Right forelimb (tissue), 1 donor: Measurements from ENCODE around the gene PCDH15.

Experiments used
- DNase-seq: peaks from one replicate; pipeline ENCODE4 v3.0.0-alpha.2; 2018

The PCDH15 gene

DNA sequence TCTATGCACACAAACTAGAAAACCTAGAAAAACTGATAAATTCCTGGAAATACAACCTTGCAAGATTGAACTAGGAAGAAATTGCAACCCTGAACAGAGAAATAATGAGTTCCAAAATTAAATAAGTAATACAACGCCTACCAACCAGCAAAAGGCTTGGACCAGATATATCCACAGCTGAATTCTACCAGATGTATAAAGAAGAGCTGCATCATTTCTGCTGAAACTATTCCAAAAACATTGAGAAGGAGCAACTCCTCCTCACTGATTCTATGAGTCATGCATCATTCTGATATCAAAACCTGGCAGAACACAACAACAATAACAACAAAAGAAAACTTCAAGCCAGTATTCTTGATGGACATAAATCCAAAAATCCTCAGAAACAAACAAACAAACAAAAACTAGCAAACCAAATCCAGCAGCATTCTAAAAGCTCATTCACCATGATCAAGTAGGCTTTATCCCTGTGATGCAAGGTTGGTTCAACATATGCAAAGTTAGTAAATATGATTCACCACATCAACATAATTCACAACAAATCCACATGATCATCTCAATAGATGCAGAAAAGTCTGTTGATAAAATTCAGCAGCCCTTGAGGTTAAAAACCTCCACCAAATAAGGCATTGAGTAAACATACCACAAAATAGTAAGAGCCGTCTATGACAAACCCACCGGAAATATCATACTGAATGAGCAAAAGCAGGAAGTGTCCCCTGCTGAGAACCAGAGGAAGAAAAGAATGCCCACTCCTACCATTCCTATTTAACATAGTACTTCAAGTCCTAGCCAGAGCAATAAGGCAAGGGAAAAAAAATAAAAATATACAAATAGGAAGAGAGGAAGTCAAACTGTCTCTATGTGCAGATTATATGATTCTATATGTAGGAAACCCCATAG is 98.2 kb downstream of the PCDH15 start:
- DNase-seq, result no peak

- DNase-seq, result no peak
Measured at GRCh38 chr10:54691331-54691730, 109.7 kb downstream of the PCDH15 start.

GRCh38 chr10:54682554-54682953 is 118.5 kb downstream of the PCDH15 start:
- no peak for DNase-seq

DNA sequence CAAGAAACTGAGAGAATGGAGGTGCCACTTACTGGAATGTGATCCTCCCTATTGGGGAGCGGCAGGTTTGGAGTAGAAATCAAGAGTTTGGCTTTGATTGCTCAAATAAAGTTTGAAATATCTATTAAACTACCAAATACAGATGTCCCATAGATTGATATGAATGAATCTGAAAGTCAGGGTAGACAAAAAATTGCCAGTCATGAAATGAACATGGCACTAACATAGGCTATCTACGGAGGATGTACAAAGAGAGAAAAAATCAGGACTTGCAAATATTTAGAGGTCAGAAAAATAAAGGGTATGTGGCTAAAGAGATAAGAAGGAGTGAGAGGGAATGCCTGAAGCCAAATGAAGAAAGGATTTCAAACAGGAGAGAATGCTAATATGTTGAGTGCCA is 119.9 kb downstream of the PCDH15 start:
- DNase-seq, result no peak

DNA sequence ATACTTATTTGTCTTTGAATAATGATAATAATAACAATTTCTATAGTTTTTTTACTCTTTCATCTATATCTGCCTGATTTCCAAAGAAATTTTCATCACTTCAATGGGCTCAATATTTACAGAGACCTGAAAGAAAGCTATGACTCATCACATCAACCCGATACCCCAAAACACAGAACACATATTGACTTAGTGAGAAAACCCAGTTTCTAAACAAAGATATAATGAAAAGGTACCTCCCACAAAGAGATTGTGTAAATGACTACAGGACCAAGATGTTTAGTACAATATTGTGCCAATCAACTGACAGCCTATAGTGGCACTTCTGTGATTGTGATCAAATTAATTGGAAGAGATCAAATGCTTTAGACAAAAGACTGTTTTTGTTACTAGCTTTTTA is 133.9 kb downstream of the PCDH15 start:
- DNase-seq, result no peak

- DNase-seq, result no peak
Measured at GRCh38 chr10:54666192-54666591, 134.8 kb downstream of the PCDH15 start.

GRCh38 chr10:54665095-54665494 is 135.9 kb downstream of the PCDH15 start:
- DNase-seq, result no peak

GRCh38 chr10:54660397-54660796 is 140.6 kb downstream of the PCDH15 start:
- no peak for DNase-seq

DNA sequence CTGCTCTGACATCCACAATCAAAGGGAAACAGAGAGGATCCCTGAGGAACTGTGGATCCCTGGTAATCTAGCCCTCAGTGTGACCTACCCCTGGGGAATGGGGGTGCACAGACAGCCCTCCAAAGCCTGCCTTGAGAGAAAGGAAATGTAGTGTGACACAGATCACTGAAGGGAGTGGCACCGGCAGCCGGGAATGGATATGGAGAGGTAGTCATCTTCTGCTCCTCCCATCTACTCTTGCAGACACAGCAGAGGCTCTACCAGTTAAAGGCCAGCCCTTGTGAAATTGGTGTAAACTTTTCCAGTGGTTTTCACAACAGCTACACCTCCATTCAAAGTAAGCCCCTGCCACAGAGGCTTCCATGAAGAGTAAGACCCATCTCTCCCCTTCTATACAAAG is 144.4 kb downstream of the PCDH15 start:
- no peak for DNase-seq

DNA sequence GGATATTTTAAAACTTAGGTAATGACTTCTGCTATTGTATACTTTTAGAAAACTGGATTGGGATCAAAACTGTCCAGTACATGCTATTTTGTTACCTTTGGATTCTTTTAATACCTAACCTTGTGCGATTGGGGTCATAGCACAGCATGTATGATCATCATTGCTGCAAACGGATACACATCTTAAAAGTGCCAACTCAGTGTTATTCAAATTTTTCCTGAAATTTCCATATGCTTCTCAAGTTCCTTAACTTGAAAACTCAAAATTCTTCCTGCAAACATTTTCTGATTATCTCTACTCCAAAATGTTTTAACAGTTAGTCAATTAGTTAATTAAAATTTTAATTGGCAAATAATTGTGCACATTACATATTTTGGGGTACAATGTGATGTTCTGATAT is 147.5 kb downstream of the PCDH15 start:
- no peak for DNase-seq

DNA sequence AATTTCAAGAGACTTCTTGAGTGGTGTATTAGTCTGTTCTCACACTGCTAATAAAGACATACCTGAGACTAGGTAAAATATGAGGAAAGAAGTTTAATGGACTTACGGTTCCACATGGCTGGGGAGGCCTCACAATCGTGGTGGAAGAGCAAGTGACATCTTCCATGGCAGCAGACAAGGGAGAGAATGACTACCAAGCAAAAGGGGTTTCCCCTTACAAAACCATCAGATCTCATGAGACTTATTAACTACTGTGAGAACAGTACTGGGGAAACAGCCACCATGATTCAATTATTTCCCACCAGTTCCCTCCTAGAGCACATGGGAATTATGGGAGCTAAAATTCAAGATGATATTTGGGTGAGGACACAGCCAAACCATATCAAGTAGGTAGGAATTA is 150.5 kb downstream of the PCDH15 start:
- no peak for DNase-seq

DNA sequence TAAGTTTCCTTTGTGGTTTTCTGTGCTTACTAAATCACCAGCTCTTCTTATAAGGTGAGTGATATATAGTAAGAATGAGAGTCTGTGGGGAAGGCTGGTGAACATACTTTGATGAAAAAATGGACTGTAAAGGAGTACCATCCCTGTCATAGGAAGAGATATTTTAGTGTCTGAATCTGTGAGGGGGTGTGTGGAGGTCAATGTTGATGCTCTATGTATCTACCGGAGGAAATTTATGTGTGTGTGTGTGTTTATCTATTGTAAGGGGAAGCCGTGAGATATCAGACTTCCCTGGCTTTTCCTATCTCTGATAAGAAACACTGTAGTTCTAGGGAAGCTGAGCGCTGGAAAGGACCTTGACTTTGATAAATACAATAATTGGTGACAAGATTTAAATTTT is 179.0 kb downstream of the PCDH15 start:
- no peak for DNase-seq

GRCh38 chr10:54620352-54620751 is 180.7 kb downstream of the PCDH15 start:
- no peak for DNase-seq

- no peak for DNase-seq
Measured at GRCh38 chr10:54614072-54614471, 187.0 kb downstream of the PCDH15 start.

- no peak for DNase-seq
Measured at GRCh38 chr10:54613162-54613561, 187.9 kb downstream of the PCDH15 start.

- DNase-seq, result no peak
Measured at GRCh38 chr10:54609423-54609822, 191.6 kb downstream of the PCDH15 start.

DNA sequence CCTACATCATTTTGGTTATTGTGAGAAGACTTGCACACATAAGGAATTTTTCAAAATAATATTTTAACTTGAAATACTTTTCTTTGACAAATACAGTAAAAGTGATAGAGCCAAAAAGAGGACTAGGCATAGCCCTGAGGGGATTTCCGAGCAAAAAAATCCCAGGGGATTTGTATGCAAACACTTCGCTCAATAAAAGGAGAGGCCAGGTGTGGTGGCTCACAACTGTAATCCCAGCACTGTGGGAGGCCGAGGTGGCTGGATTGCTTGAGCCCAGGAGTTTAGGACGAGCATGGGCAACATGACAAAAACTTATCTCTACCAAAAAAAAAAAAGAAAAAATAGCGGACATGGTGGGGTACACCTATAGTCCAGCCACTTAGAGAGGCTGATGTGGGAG is 193.0 kb downstream of the PCDH15 start:
- no peak for DNase-seq

GRCh38 chr10:54594289-54594688 is 206.7 kb downstream of the PCDH15 start:
- no peak for DNase-seq

DNA sequence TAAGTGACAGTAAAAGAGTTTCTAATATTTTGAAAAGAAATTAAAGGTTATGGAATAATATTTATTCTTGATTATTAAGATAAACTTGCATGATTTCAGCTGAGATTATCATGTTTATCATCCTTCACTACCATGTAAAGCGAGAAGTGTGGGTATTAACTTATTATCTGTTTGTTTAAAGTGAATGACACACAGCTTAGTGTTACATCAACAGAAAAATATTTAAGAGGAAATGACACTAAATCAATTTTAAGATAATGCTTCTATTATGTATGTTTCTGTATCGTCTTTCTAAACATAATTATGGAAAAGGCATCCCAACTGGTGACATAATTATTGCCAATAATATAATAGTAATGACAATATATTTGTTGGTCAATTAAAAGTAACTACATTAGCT is 213.1 kb downstream of the PCDH15 start:
- DNase-seq, result no peak

- no peak for DNase-seq
Measured at GRCh38 chr10:54585572-54585971, 215.5 kb downstream of the PCDH15 start.

DNA sequence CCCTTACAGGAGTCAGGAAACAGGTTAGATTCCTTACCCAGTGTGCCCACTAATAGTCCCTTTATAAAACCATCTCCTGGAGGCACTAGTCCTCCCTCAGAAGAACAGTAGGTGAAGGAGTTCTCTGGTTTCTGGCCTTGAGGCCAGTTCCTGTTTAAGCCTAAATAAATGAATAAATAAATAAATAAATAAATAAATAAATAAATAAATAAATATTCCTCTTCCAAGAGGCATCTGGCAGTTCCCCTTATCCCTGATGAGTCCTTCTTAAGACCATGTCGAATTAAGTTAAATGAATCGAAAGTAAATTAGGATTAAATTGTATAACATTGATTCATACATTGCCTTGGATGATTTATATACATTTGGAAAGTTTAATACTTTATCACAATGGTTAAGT is 223.3 kb downstream of the PCDH15 start:
- no peak for DNase-seq

- DNase-seq, result no peak
Measured at GRCh38 chr10:54576541-54576940, 224.5 kb downstream of the PCDH15 start.

DNA sequence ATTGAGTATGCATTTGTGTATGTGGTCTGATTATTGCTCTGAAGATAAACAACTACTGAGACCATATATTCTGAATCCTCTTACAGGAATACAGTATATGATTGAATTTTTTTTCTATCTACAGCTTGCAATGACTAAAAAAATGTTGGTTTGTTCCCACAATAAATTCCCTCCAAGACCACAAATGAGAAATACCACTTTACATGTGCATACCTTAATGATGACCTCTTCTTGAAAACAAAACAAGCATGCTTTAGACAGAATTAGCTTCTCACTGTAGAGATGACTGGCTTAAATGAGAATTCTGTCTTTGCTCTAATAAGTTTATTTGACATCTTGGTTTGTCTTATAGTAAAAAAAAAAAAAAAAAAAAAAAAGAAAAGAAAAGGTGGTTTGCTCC is 241.5 kb downstream of the PCDH15 start:
- DNase-seq, result no peak

GRCh38 chr10:54554028-54554427 is 247.0 kb downstream of the PCDH15 start:
- DNase-seq, result no peak

- DNase-seq, result no peak
Measured at GRCh38 chr10:54550016-54550415, 251.0 kb downstream of the PCDH15 start.
